GM21576 (cell line): ENCODE measurements around the gene SYT1.
"Not testable (repeated sequence)": the region's sequence is repeated elsewhere in the genome, so short reads cannot be mapped to it uniquely, and the experiment has no call there.

Source experiments
- ATAC-seq: cut with Tn5 transposase; IDR thresholded peaks from one replicate; pipeline ENCODE4 v1.9.1; 2021; ENCODE audit warnings: mild to moderate bottlenecking, moderate library complexity; ENCODE audit not compliant: unreplicated experiment

SYT1 gene

DNA sequence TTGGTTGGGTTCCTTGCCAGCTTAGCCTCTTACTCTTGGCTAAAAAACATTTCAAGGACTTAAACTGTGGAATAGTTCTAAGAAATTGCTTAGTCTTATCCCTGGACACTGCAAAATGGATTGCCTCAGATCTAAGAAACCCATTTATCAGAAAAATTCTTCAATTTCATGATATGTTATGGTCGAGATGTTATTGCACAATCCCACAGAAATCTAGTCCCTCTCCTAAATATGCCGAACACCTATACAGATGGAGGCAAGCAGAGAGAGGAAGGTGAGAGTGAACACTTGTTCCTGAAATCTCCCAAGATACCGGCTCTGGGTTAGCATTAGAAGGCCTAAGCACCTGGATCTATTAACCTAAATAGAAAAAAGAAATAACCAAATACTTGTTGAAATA lies 559.0 kb downstream of the SYT1 start:
- ATAC-seq: no peak

- ATAC-seq: no peak
Measured at GRCh38 chr12:79424109-79424721, 559.6 kb downstream of the SYT1 start.

- no peak for ATAC-seq
Measured at GRCh38 chr12:79426121-79426520, 561.5 kb downstream of the SYT1 start.

DNA sequence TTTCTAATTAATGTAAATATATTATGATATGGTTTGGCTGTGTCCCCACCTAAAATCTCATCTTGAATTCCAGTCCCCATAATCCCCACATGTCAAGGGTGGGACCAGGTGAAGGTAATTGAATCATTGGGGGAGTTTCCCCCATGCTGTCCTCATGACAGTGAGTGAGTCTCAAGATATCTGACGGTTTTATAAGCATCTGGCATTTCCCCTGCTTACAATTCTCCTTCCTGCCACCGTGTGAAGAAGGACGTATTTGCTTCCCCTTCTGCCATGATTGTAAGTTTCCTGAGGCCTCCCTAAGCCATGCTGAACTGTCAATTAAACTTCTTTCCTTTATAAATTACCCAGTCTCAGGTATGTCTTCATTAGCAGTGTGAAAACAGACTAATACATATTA lies 562.2 kb downstream of the SYT1 start:
- not testable (repeated sequence) for ATAC-seq

GRCh38 chr12:79433465-79434072 lies 569.0 kb downstream of the SYT1 start:
- no peak for ATAC-seq

- no peak for ATAC-seq
Measured at GRCh38 chr12:79434561-79434960, 570.0 kb downstream of the SYT1 start.

- ATAC-seq: no peak
Measured at GRCh38 chr12:79435742-79436141, 571.2 kb downstream of the SYT1 start.

DNA sequence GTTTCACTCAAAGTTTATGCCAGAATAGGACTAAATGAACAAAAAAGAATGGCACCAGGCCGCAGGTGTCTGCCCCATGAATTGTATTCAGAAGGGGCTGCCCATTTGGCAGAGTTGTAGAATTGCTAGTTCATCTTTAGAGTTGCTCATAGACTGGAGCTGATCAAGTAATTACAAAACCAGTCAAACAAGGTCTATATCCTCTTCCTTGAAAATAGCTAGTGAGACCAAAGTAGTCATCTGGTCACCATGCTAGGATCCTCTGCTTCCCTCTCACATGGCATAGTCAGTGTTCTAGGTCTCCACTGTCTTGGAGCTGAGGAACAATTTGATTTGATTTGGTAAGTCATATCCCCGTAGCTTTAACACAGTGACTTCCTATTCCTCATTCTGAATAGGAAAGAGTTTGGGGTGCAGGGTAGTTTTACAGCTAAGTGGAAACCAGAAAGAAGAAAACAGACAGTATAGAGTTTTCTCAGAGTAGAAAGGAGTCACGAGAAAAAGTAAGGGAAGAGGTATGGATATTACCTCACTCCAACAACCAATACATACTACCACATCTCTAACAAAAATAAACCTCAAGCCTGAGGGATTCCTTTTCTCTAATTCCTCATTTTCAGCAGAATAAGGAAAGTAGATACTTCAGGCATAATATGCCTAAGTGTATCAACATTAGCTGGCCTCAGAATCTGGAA lies 574.1 kb downstream of the SYT1 start:
- ATAC-seq: no peak

GRCh38 chr12:79439175-79439825 lies 574.7 kb downstream of the SYT1 start:
- no peak for ATAC-seq

DNA sequence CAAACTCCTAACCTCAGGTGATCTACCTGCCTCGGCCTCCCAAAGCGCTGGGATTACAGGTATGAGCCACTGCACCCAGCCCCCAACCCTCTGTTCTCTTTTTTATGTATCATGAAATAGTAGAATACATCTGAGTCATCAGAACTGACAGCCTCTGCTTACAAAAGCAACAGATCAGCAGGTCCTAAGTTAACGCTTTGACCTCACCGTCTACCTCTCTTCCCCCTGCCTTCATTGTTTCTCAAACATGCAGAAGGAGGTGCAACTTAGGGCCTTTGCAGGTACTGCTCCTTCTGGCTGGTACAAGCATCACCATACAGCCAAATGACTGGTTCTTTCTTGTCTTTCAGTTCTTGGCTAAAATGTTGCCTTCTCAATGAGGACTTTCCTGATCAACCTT lies 577.0 kb downstream of the SYT1 start:
- ATAC-seq: no peak

GRCh38 chr12:79442396-79442795 lies 577.8 kb downstream of the SYT1 start:
- ATAC-seq: no peak

DNA sequence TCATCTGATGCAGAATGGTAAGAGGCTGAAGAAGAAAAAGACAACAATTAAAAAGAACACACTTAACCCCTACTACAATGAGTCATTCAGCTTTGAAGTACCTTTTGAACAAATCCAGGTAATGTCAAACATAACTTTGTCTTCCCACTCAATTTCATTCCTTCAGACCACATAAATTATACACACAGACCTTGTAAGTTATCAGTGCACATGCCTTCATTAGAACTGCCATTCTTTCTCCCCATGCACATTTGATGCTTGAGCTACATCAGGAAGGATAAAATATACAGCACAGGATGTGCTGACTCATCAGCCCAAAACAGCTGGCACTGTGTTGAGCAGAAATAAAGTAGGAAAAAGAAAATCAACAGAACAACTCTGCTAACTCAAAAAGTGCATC lies 579.5 kb downstream of the SYT1 start:
- no peak for ATAC-seq

- ATAC-seq: no peak
Measured at GRCh38 chr12:79448816-79449215, 584.2 kb downstream of the SYT1 start.

GRCh38 chr12:79451365-79451764 lies 586.8 kb downstream of the SYT1 start:
- no peak for ATAC-seq

- no peak for ATAC-seq
Measured at GRCh38 chr12:79451978-79452377, 587.4 kb downstream of the SYT1 start.

GRCh38 chr12:79452906-79453305 lies 588.3 kb downstream of the SYT1 start:
- ATAC-seq: no peak

- ATAC-seq: no peak
Measured at GRCh38 chr12:79453820-79454219, 589.2 kb downstream of the SYT1 start.

- ATAC-seq: no peak
Measured at GRCh38 chr12:79454338-79454843, 589.8 kb downstream of the SYT1 start.

GRCh38 chr12:79455286-79455685 lies 590.7 kb downstream of the SYT1 start:
- ATAC-seq: no peak

- no peak for ATAC-seq
Measured at GRCh38 chr12:79482323-79482722, 617.7 kb downstream of the SYT1 start.

DNA sequence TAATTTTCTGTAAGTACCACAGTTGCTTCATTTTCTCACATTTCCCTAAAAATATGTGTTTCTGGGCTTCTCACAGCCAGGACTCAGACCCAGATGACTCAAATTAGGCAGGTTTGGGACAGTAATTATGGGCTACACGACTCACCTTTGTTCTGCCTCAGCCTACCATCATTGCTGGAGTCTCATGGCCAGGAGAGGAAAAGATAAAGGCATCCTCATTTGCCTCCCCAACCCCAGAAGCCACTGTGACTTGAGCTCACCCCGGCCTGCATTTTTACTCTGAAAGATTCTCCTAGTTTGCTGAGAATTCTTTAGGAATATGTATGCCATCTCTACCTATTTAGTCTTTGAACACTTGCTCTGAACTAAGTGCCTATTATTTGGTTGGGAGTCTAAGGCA lies 618.3 kb downstream of the SYT1 start:
- no peak for ATAC-seq

- no peak for ATAC-seq
Measured at GRCh38 chr12:79486154-79486553, 621.6 kb downstream of the SYT1 start.
